Adipose tissue (tissue), 3 donors: Measurements from ENCODE around the gene PHRF1. TPM values are rescaled to one million over a fixed set of nuclear protein-coding genes. Genes with fewer than 3 reads are reported as not detected.
"Not testable (repeated sequence)": the region's sequence is repeated elsewhere in the genome, so short reads cannot be mapped to it uniquely, and the experiment has no call there.

Source experiments
- H3K27ac ChIP-seq: one replicate; pipeline ENCODE4 v1.5.1; 2013; ENCODE audit warnings: low read depth, low read length
- WGBS, 3 donors: extraction: QIAGEN DNeasy Blood & Tissue Kit; methylation state at CpG; one replicate each; pipeline ENCODE4 v1.1.7; 2013; 5-methylcytosine and 5-hydroxymethylcytosine counted together
- polyA plus RNA-seq, 3 donors: library from polyadenylated mRNA; stranded (reverse); fragments of 200-250 nt; gene quantifications; one replicate each; pipeline ENCODE4 v1.2.3, GENCODE V29; 2013
- donor health status: healthy with polysubstance abuse.
- donor health status: Bipolar disorder and iron deficiency.
- donor health status: healthy.

The PHRF1 gene
- polyA plus RNA-seq, 3 donors: 8.9 to 19.8 (median 16.0) TPM

- 85 to 93% (median 89%) methylated on average over 12 to 15 of the region's 15 CpGs for WGBS, 3 donors
- H3K27ac ChIP-seq: no peak overlapping the region
These were observed 77.6 kb downstream of the PHRF1 start for GRCh38 chr11:653837-654236.

DNA sequence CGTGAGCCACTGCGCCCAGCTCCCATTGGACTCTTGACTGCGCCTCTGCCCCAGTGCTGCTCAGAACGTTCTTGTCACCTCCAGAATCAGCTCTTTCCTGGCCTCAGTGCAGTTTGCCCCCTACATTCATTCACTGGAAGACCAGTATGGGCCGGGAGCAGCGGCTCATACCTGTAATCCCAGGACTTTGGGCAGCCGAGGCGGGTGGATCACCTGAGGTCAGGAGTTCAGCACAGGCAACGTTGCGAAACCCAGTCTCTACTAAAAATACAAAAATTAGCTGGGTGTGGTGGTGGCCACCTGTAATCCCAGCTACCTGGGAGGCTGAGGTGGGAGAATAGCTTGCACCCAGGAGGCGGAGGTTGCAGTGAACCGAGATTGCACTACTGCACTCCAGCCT, 78.2 kb downstream of the PHRF1 start:
- not testable (repeated sequence) for H3K27ac ChIP-seq
- WGBS, 3 donors: 93 to 95% (median 95%) methylated on average over 12 of the region's 12 CpGs

DNA sequence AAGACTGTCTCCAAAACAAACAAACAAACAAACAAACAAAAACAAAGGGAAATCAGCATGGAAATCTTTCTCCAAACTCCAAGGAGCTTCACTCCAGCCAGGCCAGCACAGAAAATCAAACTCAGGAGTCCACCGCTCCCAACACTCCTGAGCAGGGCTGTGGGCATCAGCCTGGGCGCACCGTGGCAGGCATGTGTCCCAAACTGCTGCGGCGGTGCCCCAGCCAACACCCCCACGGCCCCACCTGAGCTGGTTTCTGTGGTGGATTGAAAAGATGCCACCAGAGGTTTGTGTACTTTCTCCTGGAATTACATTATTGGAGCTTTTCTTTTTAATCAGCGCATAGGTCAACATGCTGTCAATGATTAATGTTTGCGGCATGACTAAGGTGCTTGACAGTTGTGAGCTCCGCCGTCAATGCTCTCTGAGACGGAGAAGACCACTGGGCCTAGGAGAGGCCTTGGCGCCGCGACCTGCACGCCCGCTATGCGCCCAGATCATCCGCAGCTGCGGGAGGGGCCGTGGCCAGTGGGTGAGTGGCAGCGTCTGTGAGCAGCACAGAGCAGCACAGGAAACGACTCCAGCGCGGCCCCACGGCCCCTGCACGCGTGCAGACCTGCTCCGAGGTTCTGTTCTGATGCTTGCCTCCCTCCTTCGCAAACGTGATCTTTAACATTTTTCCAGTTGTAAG, 78.9 kb downstream of the PHRF1 start:
- no peak overlapping the region for H3K27ac ChIP-seq
- 44 to 92% (median 88%) methylated on average over 30 of the region's 30 CpGs for WGBS, 3 donors

DNA sequence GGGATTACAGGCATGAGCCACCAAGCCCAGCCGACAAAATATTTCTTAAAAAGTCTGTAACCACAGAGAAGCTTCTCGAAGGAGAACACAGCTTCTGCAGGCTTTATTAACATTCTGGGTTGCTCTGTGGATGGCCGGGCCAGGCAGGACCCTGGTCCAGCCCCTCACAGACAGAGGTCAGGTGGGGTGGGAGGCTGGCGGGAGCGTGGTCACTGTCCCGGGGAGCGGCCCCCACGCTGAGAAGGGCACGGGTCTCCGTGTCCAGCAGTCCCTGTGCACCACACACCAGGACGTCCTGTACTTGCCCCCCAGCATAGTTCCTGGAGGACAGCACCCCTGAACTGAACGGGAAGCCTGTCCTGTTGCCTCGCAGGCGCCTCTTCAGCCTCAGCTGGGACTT, 80.2 kb downstream of the PHRF1 start:
- no peak overlapping the region for H3K27ac ChIP-seq
- WGBS, 3 donors: 90 to 95% (median 93%) methylated on average over 14 of the region's 14 CpGs

DNA sequence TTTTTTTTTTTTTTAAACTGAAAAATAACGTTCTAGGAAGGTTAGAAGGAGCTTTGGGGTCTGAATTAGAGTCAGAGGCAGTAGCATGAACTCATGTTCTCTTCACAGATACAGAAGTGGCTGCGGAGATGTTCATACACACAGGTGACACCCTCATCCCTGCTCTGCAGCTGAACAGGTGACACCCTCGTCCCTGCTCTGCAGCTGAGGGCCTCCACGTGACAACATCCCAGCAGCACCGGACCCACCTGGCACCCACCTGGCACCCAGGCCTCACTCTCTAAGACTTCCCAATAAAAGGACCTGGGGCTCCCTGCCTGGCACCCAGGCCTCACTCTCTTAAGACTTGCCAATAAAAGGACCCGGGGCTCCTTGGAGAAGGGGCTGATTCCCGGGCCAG, 80.6 kb downstream of the PHRF1 start:
- 89 to 91% (median 90%) methylated on average over 7 of the region's 7 CpGs for WGBS, 3 donors
- no peak overlapping the region for H3K27ac ChIP-seq

DNA sequence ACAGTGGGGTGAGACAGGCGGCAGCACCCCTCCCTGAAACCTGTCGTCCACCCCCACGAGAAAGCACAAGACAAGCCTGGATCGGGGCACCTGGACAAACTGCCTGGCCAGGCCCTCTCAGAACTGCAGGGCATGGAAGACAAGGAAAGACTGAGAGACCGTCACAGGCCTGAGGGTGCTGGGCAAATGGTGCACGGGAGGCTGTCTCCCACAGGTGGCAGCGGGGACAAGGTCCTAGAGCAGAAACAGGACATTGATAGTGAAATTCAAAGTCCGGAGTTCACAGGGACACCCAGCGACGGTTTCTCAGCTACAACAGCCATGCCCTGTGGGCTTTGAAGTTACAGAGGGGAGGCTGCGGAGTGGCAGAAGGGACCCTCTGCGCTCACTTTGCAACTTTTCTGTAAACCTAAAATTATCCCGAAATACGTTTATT, 81.4 kb downstream of the PHRF1 start:
- H3K27ac ChIP-seq: no peak overlapping the region
- WGBS, 3 donors: 66 to 91% (median 89%) methylated on average over 14 of the region's 14 CpGs

GRCh38 chr11:659532-660085, 83.3 kb downstream of the PHRF1 start:
- 90 to 94% (median 91%) methylated on average over 16 of the region's 16 CpGs for WGBS, 3 donors
- H3K27ac ChIP-seq: no peak overlapping the region

- no peak overlapping the region for H3K27ac ChIP-seq
- 87 to 91% (median 91%) methylated on average over 18 to 19 of the region's 19 CpGs for WGBS, 3 donors
These were observed 84.0 kb downstream of the PHRF1 start for GRCh38 chr11:660281-660680.

DNA sequence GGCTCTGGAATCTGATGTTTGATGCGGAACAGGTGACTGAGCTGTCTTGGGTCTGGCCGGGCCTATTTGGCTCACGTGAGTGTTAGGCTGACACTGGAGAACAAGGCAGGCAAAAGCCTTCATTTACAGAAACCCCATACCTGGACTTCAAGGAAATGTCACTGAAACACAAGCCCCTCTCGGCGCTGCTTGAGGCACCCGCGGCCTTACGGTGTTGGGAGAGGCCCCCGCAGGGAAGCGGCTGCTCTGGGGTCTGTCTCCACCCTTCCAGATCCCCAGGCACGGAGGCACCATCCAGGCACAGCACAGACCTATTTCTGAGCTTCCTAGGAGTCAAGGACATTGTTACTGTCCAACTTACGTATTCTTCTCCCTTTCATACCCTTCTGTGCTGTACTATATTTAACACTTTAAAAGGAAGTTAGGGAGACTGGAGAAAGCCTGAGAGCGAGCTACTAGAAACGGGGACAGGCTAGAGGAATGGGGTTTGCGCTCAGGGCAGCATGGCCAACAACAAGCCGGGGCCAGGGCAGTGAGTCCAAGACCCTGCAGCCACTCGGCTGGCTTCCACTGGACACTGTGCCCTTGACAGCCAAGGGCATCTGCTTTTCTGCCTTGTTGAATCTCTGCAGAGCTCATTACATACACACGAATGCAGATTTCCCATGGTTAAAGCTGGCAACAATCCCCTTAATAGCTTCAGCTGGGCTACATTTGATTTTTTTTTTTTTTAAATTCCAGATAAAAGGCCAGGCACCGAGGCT, 84.6 kb downstream of the PHRF1 start:
- H3K27ac ChIP-seq: no peak overlapping the region
- 88 to 93% (median 90%) methylated on average over 19 of the region's 19 CpGs for WGBS, 3 donors

Other genes with a start within 250 kb of the PHRF1 start
- gene B4GALNT4, start 207.0 kb upstream of the PHRF1 start, polyA plus RNA-seq: 1 to 10 TPM in 2 of 3 donors, under 1 TPM in 1; 0.99 to 3.8 (median 1.6) TPM
- 10 to 100 TPM in 1 of 3 donors, 1 to 10 TPM in 2; 1.0 to 15.4 (median 3.4) TPM for gene PKP3, start 182.3 kb upstream of the PHRF1 start, polyA plus RNA-seq
- gene SIGIRR, start 161.5 kb upstream of the PHRF1 start, polyA plus RNA-seq: 10 to 100 TPM; 39.4 to 99.3 (median 49.2) TPM
- gene ANO9, start 134.5 kb upstream of the PHRF1 start, polyA plus RNA-seq: 10 to 100 TPM in 1 of 3 donors, 1 to 10 TPM in 1, under 1 TPM in 1; 0.45 to 14.3 (median 2.7) TPM
- 10 to 100 TPM; 18.1 to 23.4 (median 22.0) TPM for gene PTDSS2, start 126.2 kb upstream of the PHRF1 start, polyA plus RNA-seq
- 100 to 1,000 TPM in 2 of 3 donors, 10 to 100 TPM in 1; 93.4 to 217 (median 208) TPM for gene RNH1, start 69.2 kb upstream of the PHRF1 start, polyA plus RNA-seq
- 10 to 100 TPM; 34.1 to 76.3 (median 58.1) TPM for gene HRAS, start 40.9 kb upstream of the PHRF1 start, polyA plus RNA-seq
- 1 to 10 TPM in 2 of 3 donors, under 1 TPM in 1; 0.86 to 1.5 (median 1.4) TPM for gene LRRC56, start 38.9 kb upstream of the PHRF1 start, polyA plus RNA-seq
- 1 to 10 TPM; 1.2 to 5.2 (median 1.9) TPM for gene LMNTD2, start 15.7 kb upstream of the PHRF1 start, polyA plus RNA-seq
- 10 to 100 TPM in 2 of 3 donors, 1 to 10 TPM in 1; 6.1 to 43.9 (median 11.4) TPM for gene RASSF7, start 15.5 kb upstream of the PHRF1 start, polyA plus RNA-seq
- 10 to 100 TPM; 20.7 to 49.3 (median 22.1) TPM for gene IRF7, start 39.5 kb downstream of the PHRF1 start, polyA plus RNA-seq
- under 1 TPM in 2 of 3 donors, not detected in 1; 0.39 to 0.74 TPM for gene CDHR5, start 48.5 kb downstream of the PHRF1 start, polyA plus RNA-seq
- not detected for gene SCT, start 50.7 kb downstream of the PHRF1 start, polyA plus RNA-seq
- under 1 TPM in 2 of 3 donors, not detected in 1; 0.16 to 0.18 TPM for gene DRD4, start 60.8 kb downstream of the PHRF1 start, polyA plus RNA-seq
- 10 to 100 TPM; 18.3 to 28.0 (median 18.8) TPM for gene DEAF1, start 118.8 kb downstream of the PHRF1 start, polyA plus RNA-seq
- 10 to 100 TPM; 18.6 to 27.0 (median 19.8) TPM for gene TMEM80, start 119.3 kb downstream of the PHRF1 start, polyA plus RNA-seq
- gene EPS8L2, start 129.8 kb downstream of the PHRF1 start, polyA plus RNA-seq: 10 to 100 TPM; 11.2 to 54.5 (median 29.2) TPM
- gene TALDO1, start 171.0 kb downstream of the PHRF1 start, polyA plus RNA-seq: 100 to 1,000 TPM in 2 of 3 donors, 10 to 100 TPM in 1; 99.7 to 306 (median 185) TPM
- gene GATD1, start 201.0 kb downstream of the PHRF1 start, polyA plus RNA-seq: 10 to 100 TPM; 15.4 to 33.4 (median 32.5) TPM
- gene CEND1, start 213.6 kb downstream of the PHRF1 start, polyA plus RNA-seq: under 1 TPM in 2 of 3 donors, not detected in 1; 0.04 to 0.09 TPM
- gene SLC25A22, start 221.8 kb downstream of the PHRF1 start, polyA plus RNA-seq: 10 to 100 TPM; 11.1 to 53.6 (median 40.1) TPM
- gene PIDD1, start 228.8 kb downstream of the PHRF1 start, polyA plus RNA-seq: 10 to 100 TPM in 2 of 3 donors, 1 to 10 TPM in 1; 9.2 to 16.5 (median 12.4) TPM
- gene RPLP2, start 233.5 kb downstream of the PHRF1 start, polyA plus RNA-seq: 1,000 to 10,000 TPM; 1,158 to 3,822 (median 2,898) TPM
- 1,000 to 10,000 TPM in 1 of 3 donors, 100 to 1,000 TPM in 2; 309 to 2,521 (median 389) TPM for gene PNPLA2, start 242.4 kb downstream of the PHRF1 start, polyA plus RNA-seq